CD4-positive, alpha-beta T cell treated with Interleukin-17A for 1 hour (primary cell): ENCODE results near the gene PNLIPRP3.

ENCODE experiments used
- DNase-seq: peaks from one replicate; pipeline ENCODE4 v3.0.0-alpha.2; 2020

Gene PNLIPRP3

DNA sequence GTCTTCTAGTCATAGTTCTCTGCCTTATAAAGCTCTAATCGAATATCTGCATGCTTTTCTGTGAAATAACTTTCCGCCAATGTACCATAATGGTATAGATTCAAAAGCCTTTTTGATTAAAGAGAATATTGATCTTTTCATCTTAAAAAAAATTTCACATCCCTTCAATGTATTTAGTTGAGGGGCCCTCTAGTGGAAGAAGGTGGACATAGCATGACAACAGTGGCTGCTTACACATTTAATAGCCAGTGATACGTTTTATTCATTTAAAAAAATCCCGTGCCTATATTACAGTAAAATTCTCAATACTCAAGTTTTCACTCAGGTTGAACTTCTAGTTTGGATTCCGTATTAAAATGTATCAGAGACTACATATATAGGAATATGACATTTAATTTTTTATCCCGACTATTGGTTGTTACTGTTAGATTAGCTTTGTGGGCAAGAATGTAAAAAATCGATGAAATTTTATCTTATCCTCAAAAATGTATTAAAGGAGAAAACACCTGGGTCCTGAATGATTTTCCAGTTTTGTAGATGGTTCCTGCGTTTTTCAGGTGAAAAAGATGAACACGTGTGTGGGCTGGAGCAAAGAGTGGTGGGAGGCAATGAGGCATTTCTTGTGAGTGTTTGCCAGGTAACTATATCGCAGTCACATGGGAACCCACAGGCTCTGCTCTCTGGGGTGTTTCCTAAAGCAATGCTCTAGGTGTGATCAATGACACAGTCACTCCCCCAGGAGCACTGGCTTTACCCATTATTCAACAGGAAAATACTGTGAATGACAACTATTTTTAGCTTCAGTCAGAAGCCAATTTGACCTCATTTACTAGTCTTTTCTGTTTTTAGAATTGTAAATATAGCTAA, 94.0 kb downstream of the PNLIPRP3 start:
- peak; percentile 26 for DNase-seq

DNA sequence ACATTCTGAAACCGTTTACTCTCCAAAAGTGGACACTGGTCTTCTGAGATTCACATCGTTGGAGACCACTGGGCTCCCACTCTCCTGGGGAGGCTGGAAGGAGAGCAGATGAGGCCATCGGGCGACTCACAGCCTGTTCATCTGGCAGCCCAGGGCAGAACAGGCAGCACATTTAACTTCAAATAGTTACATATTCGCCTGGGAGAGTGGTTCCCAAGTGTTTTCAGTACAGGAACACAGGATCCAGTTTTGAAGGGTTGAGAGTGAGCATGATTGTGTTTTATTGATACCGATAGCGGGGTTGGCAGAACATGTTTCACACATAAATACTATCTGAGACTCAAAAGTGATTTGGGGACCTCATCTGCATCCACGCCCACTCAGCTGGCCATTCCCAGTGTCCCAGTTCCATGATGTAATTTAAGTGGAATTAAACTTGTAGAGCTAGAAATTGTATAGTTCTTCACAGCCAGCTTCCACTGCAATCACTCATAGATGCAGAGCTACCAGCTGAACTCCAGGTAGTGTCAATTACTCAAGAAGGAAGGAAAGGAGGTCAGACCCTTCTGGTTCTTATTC, 95.2 kb downstream of the PNLIPRP3 start:
- DNase-seq, result no peak

DNA sequence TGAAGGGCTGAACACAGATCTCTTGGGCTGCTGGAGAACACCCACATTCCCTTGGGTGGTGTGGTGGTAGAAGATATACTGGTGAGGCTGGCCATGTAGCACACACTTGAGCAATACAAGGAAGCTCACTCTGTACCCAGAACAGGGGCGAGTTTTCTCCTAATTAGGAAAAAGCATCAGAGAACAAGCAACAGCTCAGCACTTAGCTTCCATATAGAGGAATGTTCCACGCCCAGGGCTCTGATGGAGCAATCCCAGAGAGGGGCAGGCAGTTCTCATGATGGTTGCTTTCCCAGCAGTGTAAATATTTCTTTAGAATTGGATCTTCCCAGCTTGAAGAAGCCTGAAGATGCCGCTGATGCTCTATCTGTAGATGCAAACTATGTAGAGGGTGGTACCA, 97.1 kb downstream of the PNLIPRP3 start:
- DNase-seq, result no peak

DNA sequence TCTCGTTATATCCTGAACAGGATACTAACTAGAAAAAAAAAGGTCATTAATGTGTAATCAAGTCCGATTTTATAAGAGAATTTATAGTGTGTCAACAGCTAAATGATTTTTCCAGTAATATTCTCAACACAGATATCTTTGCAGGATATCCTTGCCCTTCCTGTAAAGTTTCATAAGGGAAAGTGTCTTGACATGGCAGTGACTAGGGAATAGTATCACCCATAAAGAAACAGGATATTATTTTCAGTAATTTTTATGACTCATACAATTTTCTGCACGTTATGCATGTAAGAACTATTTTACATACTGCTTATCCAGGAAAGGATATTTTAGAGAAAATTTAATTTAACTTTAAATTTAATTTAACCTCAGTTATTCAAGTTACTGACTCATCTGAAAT, 98.6 kb downstream of the PNLIPRP3 start:
- no peak for DNase-seq
